Measurements from ENCODE around the gene STEAP1.

- TF ChIP-seq CTCF (IDR thresholded peaks at IDR 0.05; ENCODE audit: low read depth, low read length, missing input control) (no peak), MAX (IDR thresholded peaks at IDR 0.05) (no peak), JUND (IDR thresholded peaks at IDR 0.05) (no peak), ZBTB33 (IDR thresholded peaks at IDR 0.05) (no peak), RAD21 (IDR thresholded peaks at IDR 0.05) (no peak), EGR1 (IDR thresholded peaks at IDR 0.05; ENCODE audit: low read depth in 2 of 2) (no peak), YY1 (IDR thresholded peaks at IDR 0.05) (no peak), TAF1 (conservative IDR thresholded peaks at IDR 0.05) (no peak), GABPA (IDR thresholded peaks at IDR 0.05 in 1 of 2, conservative IDR thresholded peaks at IDR 0.05 in 1 of 2) (no peak), SP1 (IDR thresholded peaks at IDR 0.05) (no peak), REST (IDR thresholded peaks at IDR 0.05) (no peak), ATF3 (IDR thresholded peaks at IDR 0.05) (no peak), FOXA1 (IDR thresholded peaks at IDR 0.05) (no peak), HNF4G (IDR thresholded peaks at IDR 0.05) (no peak)
Observed at GRCh38 chr7:90178679-90179278, 24.5 kb downstream of the STEAP1 start.
